Measurements from ENCODE around the gene MX1. TPM values are rescaled to one million over a fixed set of nuclear protein-coding genes. Genes with fewer than 3 reads are reported as not detected.

The MX1 gene
- polyA plus RNA-seq, 2 of the 4 experiments (the other 2 are of a cell fraction): 0.58 to 0.96 TPM

GRCh38 chr21:41428847-41429246 lies 2.8 kb downstream of the MX1 start:
- CTCF ChIA-PET: no interaction called here
- Histone ChIP-seq H3K4me2 (no peak overlapping the region), H3K4me1 (no peaks in the 10 kb centered on the region), H3K27ac (no peak overlapping the region), H3K4me3 (no peak overlapping the region), H3K9me3 (no peaks in the 10 kb centered on the region)
- 68% methylated on average over 4 of the region's 6 CpGs for WGBS (ENCODE audit: missing lambda C conversion rate)
- no peak for ATAC-seq
- no peak for DNase-seq (ENCODE audit: low read depth in 1 of 2, low spot score in 1 of 2)
- no peak for TF ChIP-seq SREBF2 (IDR thresholded peaks at IDR 0.05)
- no peak for TF ChIP-seq TFCP2L1 (CRISPR knock-in tag; IDR thresholded peaks at IDR 0.05)
- TF ChIP-seq E2F6 (IDR thresholded peaks at IDR 0.05; ENCODE audit: borderline replicate concordance, low read depth): no peak
- TF ChIP-seq RCOR1 (IDR thresholded peaks at IDR 0.05; ENCODE audit: low read depth, low read length): no peak
- TF ChIP-seq ZFP36 (IDR thresholded peaks at IDR 0.05; ENCODE audit: borderline replicate concordance, partially characterized antibody): no peak
- no peak for TF ChIP-seq HEYL (CRISPR knock-in tag; IDR thresholded peaks at IDR 0.05)
- TF ChIP-seq, protein P1, sequence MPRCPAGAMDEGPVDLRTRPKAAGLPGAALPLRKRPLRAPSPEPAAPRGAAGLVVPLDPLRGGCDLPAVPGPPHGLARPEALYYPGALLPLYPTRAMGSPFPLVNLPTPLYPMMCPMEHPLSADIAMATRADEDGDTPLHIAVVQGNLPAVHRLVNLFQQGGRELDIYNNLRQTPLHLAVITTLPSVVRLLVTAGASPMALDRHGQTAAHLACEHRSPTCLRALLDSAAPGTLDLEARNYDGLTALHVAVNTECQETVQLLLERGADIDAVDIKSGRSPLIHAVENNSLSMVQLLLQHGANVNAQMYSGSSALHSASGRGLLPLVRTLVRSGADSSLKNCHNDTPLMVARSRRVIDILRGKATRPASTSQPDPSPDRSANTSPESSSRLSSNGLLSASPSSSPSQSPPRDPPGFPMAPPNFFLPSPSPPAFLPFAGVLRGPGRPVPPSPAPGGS (IDR thresholded peaks at IDR 0.05): no peak
- no peak for TF ChIP-seq JUN (IDR thresholded peaks at IDR 0.05)
- FAIRE-seq: no peak
- POLR2A ChIA-PET: no interaction called here

DNA sequence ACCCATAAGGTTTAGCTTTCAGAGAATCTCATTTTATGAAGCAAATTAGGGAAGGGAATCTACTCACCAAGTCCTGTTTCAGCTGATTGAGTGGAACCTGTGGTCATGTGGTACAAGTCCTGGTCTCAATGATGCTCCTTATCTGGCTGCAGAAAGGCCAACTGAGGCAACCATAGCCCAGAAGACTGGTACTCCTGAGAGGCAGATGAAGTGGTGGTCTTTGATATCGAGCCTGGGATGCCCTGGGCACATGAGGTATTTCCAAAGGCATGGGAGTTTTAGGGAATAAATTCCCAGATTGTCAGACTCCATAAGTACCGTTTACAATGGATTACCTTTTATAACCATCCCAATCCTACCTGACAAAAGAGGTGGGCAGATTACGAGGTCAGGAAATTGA lies 3.3 kb downstream of the MX1 start:
- no peak overlapping the region for H3K4me2 ChIP-seq
- ChIA-PET CTCF (no interaction called here), POLR2A (no interaction called here)
- no peak overlapping the region for H3K27ac ChIP-seq
- H3K9me3 ChIP-seq: no peaks in the 10 kb centered on the region
- no peak overlapping the region for H3K4me3 ChIP-seq
- no peaks in the 10 kb centered on the region for H3K4me1 ChIP-seq
- ATAC-seq (no peak), FAIRE-seq (no peak), DNase-seq (ENCODE audit: low read depth in 1 of 2, low spot score in 1 of 2) (no peak)
- 39% methylated on average over 3 of the region's 3 CpGs for WGBS (ENCODE audit: missing lambda C conversion rate)
- TF ChIP-seq RARB (CRISPR knock-in tag; IDR thresholded peaks at IDR 0.05) (no peak), FOSB (CRISPR knock-in tag; IDR thresholded peaks at IDR 0.05) (no peak), EHF (CRISPR knock-in tag; IDR thresholded peaks at IDR 0.05) (no peak), BHLHE40 (IDR thresholded peaks at IDR 0.05; ENCODE audit: low read depth, low read length) (no peak), HEYL (CRISPR knock-in tag; IDR thresholded peaks at IDR 0.05) (no peak), RFX5 (IDR thresholded peaks at IDR 0.05) (no peak), CBX2 (IDR thresholded peaks at IDR 0.05; ENCODE audit: borderline replicate concordance, low read depth) (no peak), PHF8 (IDR thresholded peaks at IDR 0.05; ENCODE audit: borderline replicate concordance, low read depth) (no peak), REST (IDR thresholded peaks at IDR 0.05) (no peak), CBX8 (IDR thresholded peaks at IDR 0.05) (no peak), NPAS2 (CRISPR knock-in tag; IDR thresholded peaks at IDR 0.05; ENCODE audit: borderline replicate concordance) (no peak), RCOR1 (IDR thresholded peaks at IDR 0.05; ENCODE audit: low read depth, low read length) (no peak), RNF2 (IDR thresholded peaks at IDR 0.05; ENCODE audit: borderline replicate concordance, low read depth) (no peak)
- TF ChIP-seq, protein P2, sequence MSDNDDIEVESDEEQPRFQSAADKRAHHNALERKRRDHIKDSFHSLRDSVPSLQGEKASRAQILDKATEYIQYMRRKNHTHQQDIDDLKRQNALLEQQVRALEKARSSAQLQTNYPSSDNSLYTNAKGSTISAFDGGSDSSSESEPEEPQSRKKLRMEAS (IDR thresholded peaks at IDR 0.05): no peak
